GM21526 (cell line): ENCODE measurements around the gene GNAT1.

Experiments used
- ATAC-seq: cut with Tn5 transposase; IDR thresholded peaks from one replicate; pipeline ENCODE4 v1.9.1; 2021; ENCODE audit warnings: moderate library complexity; ENCODE audit not compliant: unreplicated experiment, low FRiP score

Gene GNAT1

GRCh38 chr3:50190936-50191660 is at the start of gene GNAT1:
Gene GNAT1, plus strand, starts transcription at chr3:50191610. Its CDS starts 116 bp downstream, at chr3:50191726.
- no peak for ATAC-seq

GRCh38 chr3:50146316-50146901 is 45.0 kb upstream of the GNAT1 start:
- ATAC-seq: no peak

- ATAC-seq: no peak
Observed at GRCh38 chr3:50147016-50147415, 44.4 kb upstream of the GNAT1 start.

DNA sequence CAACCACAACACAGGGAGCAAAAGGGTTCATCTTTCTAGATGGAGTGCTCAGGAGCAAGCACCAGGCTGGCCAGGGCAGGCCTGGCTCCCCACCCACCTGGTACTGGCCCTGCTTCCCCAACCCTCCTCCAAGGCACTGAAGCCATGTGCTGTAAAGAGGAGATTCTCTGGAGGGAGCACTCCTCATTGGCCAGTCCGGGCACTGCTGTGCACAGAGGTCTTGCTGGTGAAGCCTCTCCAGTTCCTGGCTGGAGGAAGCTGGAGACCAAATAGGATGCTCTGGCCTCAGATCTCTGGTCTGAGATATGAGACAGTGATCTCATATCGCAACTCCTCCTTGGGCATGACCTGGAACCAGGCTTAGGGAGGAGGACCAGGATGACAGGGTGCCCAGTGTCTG is 44.0 kb upstream of the GNAT1 start:
- no peak for ATAC-seq

- ATAC-seq: no peak
Observed at GRCh38 chr3:50147861-50148260, 43.5 kb upstream of the GNAT1 start.

DNA sequence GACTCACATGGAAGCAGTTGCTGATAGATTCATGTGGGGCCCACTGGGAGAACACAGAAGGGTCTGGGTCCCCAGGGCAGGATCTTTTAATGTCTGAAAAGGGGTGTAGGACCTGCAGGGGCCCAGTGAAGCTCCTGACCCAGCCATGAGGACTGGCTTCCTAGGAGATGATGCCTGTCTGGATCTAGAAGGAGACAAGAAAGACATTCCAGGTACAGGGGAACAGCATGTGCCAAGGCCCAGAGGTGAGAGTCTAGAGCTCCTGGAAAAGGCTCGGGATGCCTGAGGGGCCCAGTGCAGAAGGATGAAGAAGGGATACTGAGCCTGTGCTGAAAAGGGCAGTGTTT is 41.0 kb upstream of the GNAT1 start:
- no peak for ATAC-seq

- no peak for ATAC-seq
Observed at GRCh38 chr3:50150863-50151686, 40.3 kb upstream of the GNAT1 start.

DNA sequence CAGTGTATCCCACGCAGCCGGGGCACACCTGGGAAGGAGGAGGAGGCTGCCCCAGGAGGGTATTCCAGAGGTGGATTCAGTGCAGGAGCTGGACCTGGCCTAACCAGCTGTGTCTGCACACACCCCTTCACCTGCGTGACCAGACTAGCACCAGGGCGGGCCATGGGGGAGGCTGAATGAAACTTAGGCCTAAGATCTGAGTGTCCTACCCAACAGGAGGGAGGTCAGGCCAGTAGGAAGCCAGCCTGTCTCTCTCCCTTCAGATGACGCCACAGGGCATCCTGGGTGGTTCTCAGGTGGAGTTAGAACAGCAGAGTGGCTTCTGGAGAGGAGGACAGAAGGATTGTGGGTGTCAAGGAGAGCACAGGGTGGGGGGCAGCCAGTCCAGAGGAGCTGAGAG is 39.7 kb upstream of the GNAT1 start:
- no peak for ATAC-seq

DNA sequence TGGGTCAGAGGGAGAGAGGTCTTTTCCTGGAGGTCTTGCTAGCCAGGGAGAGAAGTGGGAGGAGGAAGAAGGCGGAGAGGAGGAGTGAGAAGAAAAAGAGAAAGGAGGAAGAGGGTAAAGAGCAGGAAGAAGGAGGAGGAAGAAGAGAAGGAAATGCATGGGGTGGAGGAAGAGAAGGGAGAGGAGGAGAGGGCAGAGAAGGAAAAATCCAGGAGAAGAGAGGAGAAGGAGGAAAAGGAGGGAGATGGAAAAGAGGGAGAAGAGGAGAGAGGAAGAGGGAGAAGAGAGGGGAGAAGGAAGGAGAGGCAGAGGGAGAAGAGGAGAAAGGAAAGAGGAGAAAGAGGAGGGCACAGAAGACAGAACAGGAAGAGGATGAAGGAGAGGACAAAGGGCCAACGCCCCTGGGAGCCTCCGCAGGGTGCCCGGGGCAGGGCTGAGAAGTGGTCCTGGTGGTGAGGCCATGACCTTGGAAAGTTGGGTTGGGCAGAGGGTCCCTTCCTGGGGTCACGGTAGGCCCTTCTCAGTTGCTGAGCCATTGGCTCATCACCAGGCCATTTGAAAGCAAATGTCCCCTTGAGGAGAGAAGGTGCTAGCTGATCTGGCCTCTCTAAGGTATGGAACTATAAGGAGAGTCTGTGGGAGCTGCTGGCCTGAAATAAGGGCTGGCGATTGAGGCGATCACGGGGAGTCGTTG is 37.5 kb upstream of the GNAT1 start:
- ATAC-seq: no peak

- peak; percentile 21 for ATAC-seq
Observed at GRCh38 chr3:50154476-50154839, 37.0 kb upstream of the GNAT1 start.

DNA sequence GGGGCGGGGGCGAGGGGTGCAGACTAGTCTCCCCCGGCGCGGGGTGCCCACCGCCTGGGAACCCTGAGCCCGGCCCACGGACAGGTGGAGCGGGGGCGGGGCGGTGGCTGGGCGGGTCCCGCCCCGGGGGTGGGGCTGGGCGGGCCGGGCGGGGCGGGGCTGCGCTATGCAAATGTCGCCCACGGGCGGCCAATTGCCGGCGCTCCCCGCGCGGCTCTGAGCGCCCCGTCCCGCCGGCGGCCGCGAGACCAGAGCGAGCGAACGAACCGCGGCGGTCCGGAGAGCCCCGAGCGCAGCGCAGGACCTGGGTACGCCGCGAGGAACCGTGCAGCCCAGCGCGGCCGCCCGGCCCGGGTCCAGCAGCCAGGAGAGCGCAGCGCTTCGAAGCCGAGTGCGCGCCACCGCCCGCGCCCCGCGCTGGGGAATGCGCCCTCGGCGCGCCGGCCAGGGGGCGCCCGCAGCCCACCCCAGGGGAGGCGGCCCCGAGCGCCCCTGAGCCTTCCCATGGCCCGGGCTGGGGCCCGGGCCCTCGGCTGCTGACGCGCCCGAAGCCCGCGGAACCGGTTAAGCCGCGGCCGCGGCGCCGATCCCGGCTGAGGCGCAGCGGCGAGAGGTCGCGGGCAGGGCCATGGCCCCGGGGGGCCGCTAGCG is 36.4 kb upstream of the GNAT1 start, which contains the start of gene SEMA3F:
SEMA3F (plus strand) TSS at position 485 of the 651 bp plus-strand sequence. CDS start 4,299 bp downstream, outside the sequence.
- peak; percentile 50 for ATAC-seq

- no peak for ATAC-seq
Observed at GRCh38 chr3:50155491-50155878, 35.9 kb upstream of the GNAT1 start.

DNA sequence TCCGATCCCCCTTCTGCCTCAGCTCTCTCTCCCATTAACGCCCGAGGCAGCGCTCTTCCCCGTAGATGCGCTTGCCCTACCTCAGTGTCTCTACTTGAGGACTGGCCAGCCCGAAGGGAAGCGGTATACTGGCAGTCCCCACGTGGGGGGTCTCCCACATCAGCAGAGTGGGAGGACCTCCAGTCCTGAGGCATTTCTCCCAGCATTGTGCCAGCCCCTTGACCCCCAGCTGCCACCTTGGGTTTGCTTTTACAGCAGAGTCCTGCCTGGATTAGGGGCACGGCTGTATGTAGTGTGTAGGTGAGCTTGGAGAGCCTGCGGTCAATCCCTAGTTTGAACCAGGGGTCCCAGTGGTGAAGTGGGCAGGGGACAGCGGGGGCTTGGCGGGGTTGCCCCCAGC is 35.5 kb upstream of the GNAT1 start:
- ATAC-seq: no peak

- no peak for ATAC-seq
Observed at GRCh38 chr3:50156549-50157493, 34.6 kb upstream of the GNAT1 start.

GRCh38 chr3:50157827-50158529 is 33.4 kb upstream of the GNAT1 start:
- ATAC-seq: no peak

GRCh38 chr3:50158530-50159146 is 32.8 kb upstream of the GNAT1 start:
- ATAC-seq: no peak

DNA sequence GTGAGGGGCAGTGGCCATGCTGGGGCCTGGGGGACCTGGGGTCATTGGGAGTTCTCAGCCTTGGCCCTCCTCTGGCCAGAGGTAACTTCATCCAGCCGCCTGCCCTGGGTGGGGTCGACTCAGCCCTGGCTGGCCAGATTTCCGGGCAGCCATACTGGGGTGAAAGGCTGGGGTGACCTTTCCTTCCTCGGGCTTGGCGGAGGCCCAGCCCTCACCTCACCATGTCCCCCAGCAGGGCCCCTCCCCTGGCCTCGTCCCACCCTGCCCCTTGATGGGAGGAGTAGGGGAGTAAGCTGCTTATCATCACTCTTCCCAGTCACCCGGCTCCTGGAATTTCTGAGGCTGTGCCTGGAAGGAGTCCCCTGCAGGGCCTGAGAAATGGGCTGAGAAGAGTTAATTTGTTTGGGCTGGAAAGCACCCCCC is 30.8 kb upstream of the GNAT1 start:
- no peak for ATAC-seq

DNA sequence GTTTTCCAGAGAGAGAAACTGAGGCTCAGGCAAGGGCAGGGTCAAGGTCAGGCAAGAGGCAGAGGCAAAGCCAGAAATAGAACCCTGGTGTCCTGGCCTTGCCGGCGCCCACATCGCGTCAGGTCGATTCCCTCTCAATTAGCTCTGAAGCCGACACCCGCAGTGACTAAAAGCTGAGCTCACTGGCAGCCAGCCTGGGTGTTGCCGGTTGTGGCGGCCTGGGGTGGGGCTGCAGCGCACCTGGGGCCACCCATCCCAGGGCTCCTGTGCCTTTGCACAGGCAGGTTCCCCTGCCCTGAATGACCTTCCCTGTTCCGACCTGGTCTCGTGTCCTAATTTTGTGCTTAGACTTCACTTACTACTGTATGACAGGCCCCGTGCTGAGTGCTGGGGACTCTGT is 30.1 kb upstream of the GNAT1 start:
- no peak for ATAC-seq
